Prostate gland (tissue), 2 donors: ENCODE measurements around the gene LAMA2.

Source experiments
- CTCF ChIP-seq, 4 experiments: fragments of 200-600 bp in 2 of 4; fragments of 450-650 bp in 2 of 4; sonication (generic) in 2 of 4; IDR thresholded peaks; 1 replicate in 3 of 4; 2 replicates in 1 of 4; pipeline ENCODE4 v1.5.1; 2016 to 2019; ENCODE audit warnings: antibody characterized with exemption in 4 of 4, mild to moderate bottlenecking in 2 of 4, moderate library complexity in 2 of 4
- POLR2A ChIP-seq: fragments of 450-650 bp; IDR thresholded peaks from one replicate; pipeline ENCODE4 v1.6.1; 2016; ENCODE audit warnings: antibody characterized with exemption, mild to moderate bottlenecking

- TF ChIP-seq POLR2A (no peak), CTCF (IDR thresholded peaks at IDR 0.05) (no peak)
These were observed 332.3 kb downstream of the LAMA2 start for GRCh38 chr6:129215246-129215645.
